GM18858 (cell line): ENCODE data around the gene ARSI.

Experiments used
- ATAC-seq: cut with Tn5 transposase; IDR thresholded peaks from one replicate; pipeline ENCODE4 v1.9.1; 2021; ENCODE audit not compliant: unreplicated experiment

Gene ARSI

GRCh38 chr5:150271296-150271692, 31.4 kb downstream of the ARSI start:
- ATAC-seq: no peak

DNA sequence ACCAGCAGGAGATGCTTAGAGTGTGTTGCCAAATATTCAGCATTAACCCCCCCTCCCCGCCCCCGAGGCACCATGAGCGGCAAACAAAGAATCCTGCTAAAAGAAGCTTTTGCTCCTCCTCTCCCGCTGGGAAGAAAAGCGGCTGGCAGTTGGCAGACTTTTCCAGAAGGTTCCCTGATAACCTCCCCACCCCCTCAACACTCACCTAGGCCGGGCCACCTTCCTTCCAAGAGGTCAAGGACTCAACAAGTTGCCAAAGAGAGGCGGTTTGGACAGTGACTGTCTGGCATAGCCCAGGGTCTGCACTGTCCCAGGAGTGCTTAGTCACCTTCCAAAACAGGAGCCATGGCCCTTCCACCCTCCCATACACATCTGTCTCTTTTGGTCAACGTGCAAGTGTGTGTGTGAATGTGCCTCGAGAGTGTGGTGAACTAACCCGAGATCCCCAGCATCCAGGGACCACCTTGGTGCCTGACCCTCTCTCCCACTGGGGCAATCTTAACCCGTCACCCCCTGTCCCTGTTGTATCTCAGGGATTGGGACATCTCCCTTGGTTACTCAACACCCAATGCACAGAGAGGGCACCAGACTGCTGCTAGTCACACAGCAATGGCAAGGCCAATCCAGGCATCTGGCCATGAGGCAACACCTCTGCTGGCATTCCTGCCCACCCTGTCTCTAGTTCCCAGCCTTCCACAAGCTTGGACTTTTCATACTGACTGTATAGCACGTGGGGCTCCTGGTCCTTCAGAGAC, 32.0 kb downstream of the ARSI start:
- ATAC-seq: no peak

- no peak for ATAC-seq
These were observed 35.8 kb downstream of the ARSI start for GRCh38 chr5:150266871-150267291.

DNA sequence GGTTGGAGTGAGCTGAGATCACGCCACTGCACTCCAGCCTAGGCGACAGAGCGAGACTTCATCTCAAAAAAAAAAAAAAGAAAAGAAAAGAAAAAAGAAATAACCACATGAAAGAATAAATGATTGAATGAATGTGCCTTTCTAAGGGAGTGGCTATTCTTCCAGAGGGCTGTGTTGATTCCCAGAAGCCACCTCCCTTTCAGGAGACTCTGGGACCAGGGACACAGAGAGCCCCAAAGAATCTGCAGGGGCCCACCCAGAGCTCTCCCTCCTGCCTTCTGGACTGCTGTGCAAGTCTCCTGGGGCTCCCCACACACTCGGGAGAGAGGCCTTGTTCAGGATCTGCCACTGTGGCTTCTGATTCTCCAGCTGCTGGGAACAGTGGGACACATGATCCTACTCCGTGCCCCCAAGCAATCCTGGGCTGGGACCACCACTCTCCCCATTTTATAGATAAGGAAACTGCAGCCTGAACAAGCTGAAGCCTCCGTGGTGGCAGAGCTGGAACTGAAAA, 36.8 kb downstream of the ARSI start:
- ATAC-seq: no peak

GRCh38 chr5:150264667-150265603, 37.8 kb downstream of the ARSI start:
- no peak for ATAC-seq

- ATAC-seq: no peak
These were observed 38.7 kb downstream of the ARSI start for GRCh38 chr5:150263801-150264621.

DNA sequence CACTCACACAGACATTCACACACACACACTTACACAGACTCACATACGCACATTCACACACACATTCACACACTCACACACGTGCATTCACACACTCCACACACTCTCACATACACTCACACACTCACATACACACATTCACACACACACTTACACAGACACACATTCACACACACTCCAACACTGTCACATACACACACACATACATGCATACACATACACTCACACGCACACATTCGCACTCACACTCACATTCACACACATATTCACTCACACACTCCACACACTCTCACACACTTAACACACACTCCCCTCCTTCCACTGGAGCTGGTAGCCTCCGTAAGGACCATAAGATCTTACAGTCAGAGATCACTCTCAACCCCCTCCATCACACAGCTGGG, 39.3 kb downstream of the ARSI start:
- no peak for ATAC-seq

DNA sequence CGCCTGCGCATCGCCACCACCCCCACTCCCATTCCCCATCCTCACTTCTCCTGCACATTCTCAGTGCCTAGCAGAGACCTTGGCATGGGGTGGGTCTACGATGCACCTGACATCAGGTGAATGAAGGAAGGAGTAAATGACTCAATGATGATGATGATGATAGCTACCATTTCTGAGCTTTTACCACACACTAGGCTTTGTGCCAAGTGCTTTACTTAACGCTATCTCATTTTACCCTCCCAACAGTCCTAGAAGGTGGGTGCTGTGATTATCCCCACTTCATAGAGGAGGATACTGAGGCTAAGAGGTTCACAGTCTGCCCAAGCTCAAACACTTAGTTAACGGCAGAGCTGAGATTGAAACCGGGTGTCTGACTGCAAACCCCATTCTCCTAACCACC, 40.2 kb downstream of the ARSI start:
- no peak for ATAC-seq

DNA sequence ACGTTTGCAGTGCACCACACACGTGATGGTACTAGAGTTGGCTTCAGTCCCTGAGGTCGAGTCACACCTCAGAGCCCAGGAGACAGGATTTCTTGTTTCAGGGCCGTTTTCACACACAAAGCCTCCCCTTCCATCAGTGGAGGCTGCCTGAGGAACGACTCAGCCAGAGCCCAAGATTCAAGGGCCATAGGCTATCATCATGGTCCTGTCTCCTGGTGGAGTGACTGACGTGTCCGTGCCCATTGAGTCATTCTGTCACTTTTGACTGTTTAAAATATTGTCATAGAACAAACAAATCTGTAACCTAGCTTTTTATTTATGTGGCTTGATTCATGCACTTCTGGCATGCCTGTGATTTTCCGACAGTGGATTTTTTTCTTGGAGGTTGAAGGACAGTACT, 41.5 kb downstream of the ARSI start:
- no peak for ATAC-seq

DNA sequence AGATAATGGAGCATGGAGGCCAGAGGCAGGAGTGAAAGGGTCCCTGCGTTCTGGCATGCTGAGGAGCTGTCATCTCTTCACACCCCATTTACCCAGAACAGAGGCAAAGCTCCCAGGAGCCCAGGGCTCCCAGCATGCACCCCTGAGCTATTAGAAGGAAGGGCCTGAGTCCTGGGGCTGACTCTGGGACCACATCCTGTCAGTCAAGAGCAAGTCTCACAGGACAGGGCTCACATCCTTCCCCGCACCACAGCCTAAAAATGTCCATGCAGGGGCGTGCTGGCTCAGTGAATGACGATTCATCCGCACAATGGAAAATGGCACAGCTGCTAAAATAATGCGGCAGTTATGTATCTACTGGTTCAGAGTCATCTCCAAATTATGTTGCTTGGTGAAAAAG, 44.6 kb downstream of the ARSI start:
- ATAC-seq: peak; percentile 42

GRCh38 chr5:150257424-150257823, 45.3 kb downstream of the ARSI start:
- no peak for ATAC-seq

GRCh38 chr5:150256410-150257064, 46.2 kb downstream of the ARSI start:
- no peak for ATAC-seq

- ATAC-seq: no peak
These were observed 46.9 kb downstream of the ARSI start for GRCh38 chr5:150255659-150256409.

GRCh38 chr5:150254774-150255173, 47.9 kb downstream of the ARSI start:
- no peak for ATAC-seq

- no peak for ATAC-seq
These were observed 48.3 kb downstream of the ARSI start for GRCh38 chr5:150254363-150254762.

- no peak for ATAC-seq
These were observed 49.1 kb downstream of the ARSI start for GRCh38 chr5:150253416-150254208.

DNA sequence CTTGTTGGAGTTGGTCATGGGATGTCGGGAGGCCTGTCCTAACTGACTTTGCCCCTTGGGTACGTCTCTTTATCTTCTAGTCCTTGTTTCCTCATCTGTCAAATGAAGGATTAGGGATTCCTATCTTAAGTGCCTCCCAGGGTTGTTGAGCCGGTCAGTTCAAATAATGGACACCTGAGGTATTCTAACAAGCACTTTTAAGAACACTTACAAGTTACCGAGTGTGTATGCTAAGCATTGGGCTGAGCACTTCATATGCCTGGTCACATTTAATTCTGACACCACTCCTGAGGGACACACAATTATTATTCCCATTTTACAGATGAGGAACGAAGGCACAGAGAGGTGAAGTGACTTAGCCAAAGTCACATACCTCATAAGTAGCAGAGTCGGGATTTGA, 50.2 kb downstream of the ARSI start:
- ATAC-seq: no peak

DNA sequence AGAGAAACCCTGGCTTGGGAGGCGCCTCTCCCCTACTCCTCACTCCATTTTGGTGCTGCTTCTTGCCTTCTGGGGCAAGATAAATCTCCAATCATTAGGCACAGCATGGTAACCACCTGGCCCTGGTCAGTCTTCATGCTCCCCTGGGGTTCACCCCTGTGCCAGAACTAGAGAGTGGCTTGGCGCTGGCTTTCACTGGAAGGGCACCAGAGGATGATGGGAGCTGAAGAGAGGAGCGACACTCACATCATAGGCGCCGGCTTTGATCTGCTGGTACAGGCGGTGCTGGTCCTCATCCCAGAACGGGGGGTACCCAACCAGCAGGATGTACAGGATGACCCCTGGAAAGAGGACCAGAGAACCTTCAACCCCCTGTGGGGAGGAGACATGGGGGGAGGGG, 51.2 kb downstream of the ARSI start:
- ATAC-seq: no peak

- no peak for ATAC-seq
These were observed 53.0 kb downstream of the ARSI start for GRCh38 chr5:150249744-150250143.
